Measurements from ENCODE around the gene TERB1. TPM values are rescaled to one million over a fixed set of nuclear protein-coding genes. Genes with fewer than 3 reads are reported as not detected.

The TERB1 gene
- total and polyA plus RNA-seq, 2 experiments from 2014 or later: 0.07 TPM; not detected in 1

GRCh38 chr16:66824006-66824405, 22.6 kb upstream of the TERB1 start:
- Histone ChIP-seq H2AFZ (no peak overlapping the region), H3K36me3 (replicated peaks; ENCODE audit: insufficient read depth, low read depth) (peaks cover 3% of the 10 kb centered on the region), H3K4me2 (no peak overlapping the region), H3K79me2 (peaks cover 43% of the 10 kb centered on the region), H3K27ac (no peak overlapping the region), H3K4me3 (no peak overlapping the region), H3K27me3 (no peaks in the 10 kb centered on the region), H3K9me3 (ENCODE audit: low read depth) (no peaks in the 10 kb centered on the region), H3K9me2 (replicated peaks; ENCODE audit: insufficient read depth) (no peaks in the 10 kb centered on the region), H4K20me1 (ENCODE audit: insufficient read depth, poor library complexity, severe bottlenecking) (no peaks in the 10 kb centered on the region), H3K4me1 (ENCODE audit: insufficient read depth) (no peaks in the 10 kb centered on the region)
- no peak for DNase-seq (ENCODE audit: low spot score)
- WGBS (ENCODE audit: low lambda C conversion rate, missing lambda C conversion rate): 95% methylated on average over 4 of the region's 4 CpGs
- TF ChIP-seq EZH2phosphoT487 (IDR thresholded peaks at IDR 0.05; ENCODE audit: low read depth, severe bottlenecking, unreplicated experiment) (no peak), EZH2 (IDR thresholded peaks at IDR 0.05; ENCODE audit: borderline replicate concordance) (no peak)
- TF ChIP-seq, protein P1, sequence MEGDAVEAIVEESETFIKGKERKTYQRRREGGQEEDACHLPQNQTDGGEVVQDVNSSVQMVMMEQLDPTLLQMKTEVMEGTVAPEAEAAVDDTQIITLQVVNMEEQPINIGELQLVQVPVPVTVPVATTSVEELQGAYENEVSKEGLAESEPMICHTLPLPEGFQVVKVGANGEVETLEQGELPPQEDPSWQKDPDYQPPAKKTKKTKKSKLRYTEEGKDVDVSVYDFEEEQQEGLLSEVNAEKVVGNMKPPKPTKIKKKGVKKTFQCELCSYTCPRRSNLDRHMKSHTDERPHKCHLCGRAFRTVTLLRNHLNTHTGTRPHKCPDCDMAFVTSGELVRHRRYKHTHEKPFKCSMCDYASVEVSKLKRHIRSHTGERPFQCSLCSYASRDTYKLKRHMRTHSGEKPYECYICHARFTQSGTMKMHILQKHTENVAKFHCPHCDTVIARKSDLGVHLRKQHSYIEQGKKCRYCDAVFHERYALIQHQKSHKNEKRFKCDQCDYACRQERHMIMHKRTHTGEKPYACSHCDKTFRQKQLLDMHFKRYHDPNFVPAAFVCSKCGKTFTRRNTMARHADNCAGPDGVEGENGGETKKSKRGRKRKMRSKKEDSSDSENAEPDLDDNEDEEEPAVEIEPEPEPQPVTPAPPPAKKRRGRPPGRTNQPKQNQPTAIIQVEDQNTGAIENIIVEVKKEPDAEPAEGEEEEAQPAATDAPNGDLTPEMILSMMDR (IDR thresholded peaks at IDR 0.05; ENCODE audit: poor library complexity): no peak

DNA sequence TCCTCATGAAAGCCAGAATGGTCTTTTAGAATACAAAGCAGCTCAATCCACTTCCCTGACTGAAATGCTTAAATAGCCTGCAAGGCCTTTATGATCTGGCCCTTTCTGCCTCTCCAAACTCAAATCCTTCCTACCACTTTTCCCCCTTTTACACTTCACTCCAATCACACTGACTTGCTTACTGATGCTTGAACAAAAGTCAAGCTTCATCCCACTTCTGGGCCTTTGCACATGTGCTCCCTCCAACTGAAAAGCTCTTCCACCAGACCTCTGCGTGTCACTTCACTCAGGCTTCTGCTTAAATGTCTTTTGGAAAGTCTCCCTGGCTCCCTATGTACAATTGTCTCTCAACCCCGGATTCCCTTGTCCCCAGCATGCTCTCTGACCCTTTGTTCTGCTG, 13.3 kb upstream of the TERB1 start:
- no peaks in the 10 kb centered on the region for H3K9me3 ChIP-seq (ENCODE audit: low read depth)
- H3K4me3 ChIP-seq: no peak overlapping the region
- WGBS (ENCODE audit: low lambda C conversion rate, missing lambda C conversion rate): 93% methylated on average over 2 of the region's 2 CpGs
- no peak for TF ChIP-seq EZH2phosphoT487 (IDR thresholded peaks at IDR 0.05; ENCODE audit: low read depth, severe bottlenecking, unreplicated experiment)
- TF ChIP-seq EZH2 (IDR thresholded peaks at IDR 0.05; ENCODE audit: borderline replicate concordance): no peak
- TF ChIP-seq, protein P1 (IDR thresholded peaks at IDR 0.05; ENCODE audit: poor library complexity): no peak
- H3K9me2 ChIP-seq (replicated peaks; ENCODE audit: insufficient read depth): no peaks in the 10 kb centered on the region
- DNase-seq (ENCODE audit: low spot score): no peak
- no peaks in the 10 kb centered on the region for H3K36me3 ChIP-seq (replicated peaks; ENCODE audit: insufficient read depth, low read depth)
- no peak overlapping the region for H3K4me2 ChIP-seq
- H3K4me1 ChIP-seq (ENCODE audit: insufficient read depth): no peaks in the 10 kb centered on the region
- no peak overlapping the region for H3K27ac ChIP-seq
- no peak overlapping the region for H2AFZ ChIP-seq
- H4K20me1 ChIP-seq (ENCODE audit: insufficient read depth, poor library complexity, severe bottlenecking): no peaks in the 10 kb centered on the region
- H3K27me3 ChIP-seq: no peaks in the 10 kb centered on the region
- no peaks in the 10 kb centered on the region for H3K79me2 ChIP-seq

DNA sequence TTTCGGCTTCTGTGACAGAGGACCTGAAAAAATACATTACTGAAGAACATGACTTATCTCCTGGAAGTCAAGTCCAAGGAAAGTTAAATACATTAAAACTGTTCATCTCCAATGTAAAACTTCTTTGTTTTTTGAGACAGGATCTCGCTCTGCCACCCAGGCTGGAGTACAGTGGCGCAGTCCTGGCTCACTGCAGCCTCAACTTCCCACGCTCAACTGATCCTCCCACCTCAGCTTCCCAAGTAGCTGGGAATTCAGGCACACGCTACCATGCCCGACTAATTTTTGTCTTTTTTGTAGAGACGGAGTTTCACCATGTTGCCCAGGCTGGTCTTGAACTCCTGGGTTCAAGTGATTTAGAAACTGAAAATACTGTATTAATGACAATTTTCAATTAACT, 9.7 kb upstream of the TERB1 start:
- no peaks in the 10 kb centered on the region for H3K79me2 ChIP-seq
- no peaks in the 10 kb centered on the region for H3K9me3 ChIP-seq (ENCODE audit: low read depth)
- H3K27ac ChIP-seq: no peak overlapping the region
- no peak overlapping the region for H2AFZ ChIP-seq
- WGBS (ENCODE audit: low lambda C conversion rate, missing lambda C conversion rate): 97% methylated on average over 7 of the region's 7 CpGs
- H3K4me3 ChIP-seq: no peak overlapping the region
- H3K4me1 ChIP-seq (ENCODE audit: insufficient read depth): no peaks in the 10 kb centered on the region
- no peaks in the 10 kb centered on the region for H4K20me1 ChIP-seq (ENCODE audit: insufficient read depth, poor library complexity, severe bottlenecking)
- no peak overlapping the region for H3K4me2 ChIP-seq
- H3K27me3 ChIP-seq: no peaks in the 10 kb centered on the region
- H3K36me3 ChIP-seq (replicated peaks; ENCODE audit: insufficient read depth, low read depth): no peaks in the 10 kb centered on the region
- DNase-seq (ENCODE audit: low spot score): no peak
- H3K9me2 ChIP-seq (replicated peaks; ENCODE audit: insufficient read depth): no peaks in the 10 kb centered on the region
- TF ChIP-seq EZH2 (IDR thresholded peaks at IDR 0.05; ENCODE audit: borderline replicate concordance) (no peak), EZH2phosphoT487 (IDR thresholded peaks at IDR 0.05; ENCODE audit: low read depth, severe bottlenecking, unreplicated experiment) (no peak)
- TF ChIP-seq, protein P1 (IDR thresholded peaks at IDR 0.05; ENCODE audit: poor library complexity): no peak

- H2AFZ ChIP-seq: no peak overlapping the region
- no peaks in the 10 kb centered on the region for H3K27me3 ChIP-seq
- no peaks in the 10 kb centered on the region for H4K20me1 ChIP-seq (ENCODE audit: insufficient read depth, poor library complexity, severe bottlenecking)
- no peak overlapping the region for H3K27ac ChIP-seq
- H3K79me2 ChIP-seq: no peaks in the 10 kb centered on the region
- no peak overlapping the region for H3K4me2 ChIP-seq
- H3K4me3 ChIP-seq: no peak overlapping the region
- DNase-seq (ENCODE audit: low spot score): no peak
- no peaks in the 10 kb centered on the region for H3K9me3 ChIP-seq (ENCODE audit: low read depth)
- no peaks in the 10 kb centered on the region for H3K9me2 ChIP-seq (replicated peaks; ENCODE audit: insufficient read depth)
- TF ChIP-seq EZH2 (IDR thresholded peaks at IDR 0.05; ENCODE audit: borderline replicate concordance) (no peak), EZH2phosphoT487 (IDR thresholded peaks at IDR 0.05; ENCODE audit: low read depth, severe bottlenecking, unreplicated experiment) (no peak)
- TF ChIP-seq, protein P1 (IDR thresholded peaks at IDR 0.05; ENCODE audit: poor library complexity): no peak
- WGBS (ENCODE audit: low lambda C conversion rate, missing lambda C conversion rate): 93% methylated on average over 4 of the region's 4 CpGs
- no peaks in the 10 kb centered on the region for H3K36me3 ChIP-seq (replicated peaks; ENCODE audit: insufficient read depth, low read depth)
- no peaks in the 10 kb centered on the region for H3K4me1 ChIP-seq (ENCODE audit: insufficient read depth)
These were observed 9.0 kb upstream of the TERB1 start for GRCh38 chr16:66810391-66810790.

Data from hepatocyte (in vitro differentiated cells).